Spleen (tissue), 11 donors: Measurements from ENCODE around the gene OR2T5. TPM values are rescaled to one million over a fixed set of nuclear protein-coding genes. Genes with fewer than 3 reads are reported as not detected.
"Not testable (repeated sequence)": the region's sequence is repeated elsewhere in the genome, so short reads cannot be mapped to it uniquely, and the experiment has no call there.

Source experiments
- DNase-seq: peaks from one replicate; pipeline ENCODE4 v3.0.0-alpha.2; 2020
- H3K27ac ChIP-seq, 8 donors: fragments of 200-600 bp; sonication (generic) in 7 of 8; 1 replicate in 4 of 8; 2 replicates in 4 of 8; pipeline versions ENCODE4 v1.5.0 to v1.8.0; 2016 to 2021; ENCODE audit warnings: inconsistent platforms in 4 of 8, mild to moderate bottlenecking in 4 of 8, moderate library complexity in 1 of 8
- H3K27me3 ChIP-seq, 7 donors: fragments of 200-600 bp; sonication (generic) in 6 of 7; replicated peaks in 1 of 7; 1 replicate in 4 of 7; 2 replicates in 3 of 7; pipeline versions ENCODE4 v1.5.0 to v1.8.0; 2016 to 2021; ENCODE audit warnings: inconsistent platforms in 3 of 7, mild to moderate bottlenecking in 1 of 7
- H3K36me3 ChIP-seq, 6 donors: fragments of 200-600 bp; sonication (generic) in 5 of 6; 1 replicate in 4 of 6; 2 replicates in 2 of 6; pipeline versions ENCODE4 v1.5.0 to v1.8.0; 2016 to 2021; ENCODE audit warnings: inconsistent platforms in 2 of 6
- H3K4me1 ChIP-seq, 6 donors: fragments of 200-600 bp; sonication (generic) in 5 of 6; 1 replicate in 3 of 6; 2 replicates in 3 of 6; pipeline versions ENCODE4 v1.5.0 to v1.8.0; 2016 to 2021; ENCODE audit warnings: inconsistent platforms in 3 of 6
- H3K4me3 ChIP-seq, 8 donors: fragments of 200-600 bp; sonication (generic) in 7 of 8; 1 replicate in 4 of 8; 2 replicates in 4 of 8; pipeline versions ENCODE4 v1.5.0 to v1.8.0; 2016 to 2021; ENCODE audit warnings: inconsistent platforms in 4 of 8, mild to moderate bottlenecking in 4 of 8, moderate library complexity in 2 of 8
- H3K9me3 ChIP-seq, 8 donors: fragments of 200-600 bp; sonication (generic) in 7 of 8; 1 replicate in 4 of 8; 2 replicates in 4 of 8; pipeline versions ENCODE4 v1.5.0 to v1.8.0; 2016 to 2021; ENCODE audit warnings: inconsistent platforms in 4 of 8
- CTCF ChIP-seq, 11 experiments: fragments of 200-600 bp in 7 of 11; fragments of 450-650 bp in 4 of 11; sonication (generic) in 4 of 11; IDR thresholded peaks in 8 of 11; conservative IDR thresholded peaks in 3 of 11; 1 replicate in 7 of 11; 2 replicates in 4 of 11; pipeline versions ENCODE4 v1.4.0 to v1.8.0; 2016 to 2021; ENCODE audit warnings: antibody characterized with exemption in 11 of 11, inconsistent platforms in 4 of 11, mild to moderate bottlenecking in 1 of 11
- POLR2A ChIP-seq, 3 donors: fragments of 450-650 bp; IDR thresholded peaks; one replicate each; pipeline ENCODE4 v1.5.1; 2017; ENCODE audit warnings: antibody characterized with exemption in 3 of 3, mild to moderate bottlenecking in 1 of 3
- POLR2AphosphoS5 ChIP-seq, 3 donors: sonication (generic); formaldehyde crosslinking; IDR thresholded peaks; one replicate each; pipeline ENCODE4 v1.5.1; 2017; ENCODE audit warnings: antibody characterized with exemption in 3 of 3
- WGBS, 5 donors: extraction: QIAGEN DNeasy Blood & Tissue Kit in 3 of 5; methylation state at CpG; one replicate each; pipeline versions ENCODE4 v1.1.5 to v1.1.7; 2013 to 2018; 5-methylcytosine and 5-hydroxymethylcytosine counted together
- intact Hi-C: fragments of 100-400 bp; cut with DNase I; formaldehyde crosslinking; loops from one replicate; pipeline ENCODE4 v1.15.0; 2023; ENCODE audit warnings: low total_unique reads
- polyA plus RNA-seq, 3 donors: library from polyadenylated mRNA; stranded (reverse); fragments of 200-250 nt; gene quantifications; one replicate each; pipeline ENCODE4 v1.2.1, GENCODE V29; 2013
- total RNA-seq, 7 donors: library from RNA; depleted of rRNA in 3 of 7; stranded (reverse); fragments of >200 nt in 3 of 7; fragmentation: NEBNext Ultra II Directional in 4 of 7; extraction: Animal tissue kit (Norgen Biotek cat#: 25700) in 4 of 7; gene quantifications; one replicate each; pipeline versions ENCODE4 v1.1.0 to v1.2.1, GENCODE V29; 2016 to 2021
- donor health status: healthy with polysubstance abuse.
- donor health status: DM: no; HTN: no; CAD: no; lungs with moderate emphysema.
- donor health status: DM: no; HTN: no; CAD: no.
- donor health status: Bipolar disorder and iron deficiency.
- donor health status: healthy.
- donor health status: DM: no; HTN: no; CAD: no.
- donor health status: DM: yes; HTN: yes; CAD: no.

Gene OR2T5
- total and polyA plus RNA-seq, 10 donors: not detected

- WGBS, 5 donors: no CpG with 5 or more reads among the region's 2 CpGs
- H3K4me3 ChIP-seq, H3K36me3 ChIP-seq, H3K9me3 ChIP-seq, H3K27ac ChIP-seq, DNase-seq, intact Hi-C loops, H3K27me3 ChIP-seq, H3K4me1 ChIP-seq: not testable (repeated sequence)
Observed at GRCh38 chr1:248507773-248508172, 19.4 kb downstream of the OR2T5 start, which contains the start of gene OR2G6. OR2G6 (plus strand) TSS chr1:248508073; CDS start chr1:248521647, 13,574 bp downstream.

GRCh38 chr1:248510217-248510616 is 21.8 kb downstream of the OR2T5 start:
- H3K4me1 ChIP-seq, H3K4me3 ChIP-seq, H3K9me3 ChIP-seq, H3K36me3 ChIP-seq, H3K27ac ChIP-seq, H3K27me3 ChIP-seq, intact Hi-C loops, DNase-seq: not testable (repeated sequence)

GRCh38 chr1:248521856-248522255 is 33.5 kb downstream of the OR2T5 start:
- Histone ChIP-seq H3K4me3 (no peak overlapping the region), H3K9me3 (peaks cover 0 to 18% (median 9%) of the 10 kb centered on the region in 8 donors), H3K27ac (no peak overlapping the region), H3K4me1 (no peaks in the 10 kb centered on the region), H3K27me3 (no peaks in the 10 kb centered on the region), H3K36me3 (no peaks in the 10 kb centered on the region)
- TF ChIP-seq CTCF (IDR thresholded peaks at IDR 0.05 in 8 of 11, conservative IDR thresholded peaks at IDR 0.05 in 3 of 11): no peak
- no peak for TF ChIP-seq POLR2A (IDR thresholded peaks at IDR 0.05)
- no peak for TF ChIP-seq POLR2AphosphoS5 (IDR thresholded peaks at IDR 0.05)
- DNase-seq: no peak
- intact Hi-C loops: no loop called here
- WGBS, 5 donors: 88 to 92% (median 89%) methylated on average over 12 of the region's 12 CpGs

GRCh38 chr1:248537449-248537848 is 49.1 kb downstream of the OR2T5 start:
- H3K36me3 ChIP-seq, H3K4me1 ChIP-seq, H3K27ac ChIP-seq, H3K4me3 ChIP-seq, H3K27me3 ChIP-seq, DNase-seq, intact Hi-C loops, H3K9me3 ChIP-seq: not testable (repeated sequence)

Other genes with a start within 250 kb of the OR2T5 start
- gene OR2T33, start 210.6 kb upstream of the OR2T5 start, total RNA-seq: not detected
- gene OR2T33, start 210.6 kb upstream of the OR2T5 start, polyA plus RNA-seq: not detected
- not detected for gene OR2T12, start 185.2 kb upstream of the OR2T5 start, total RNA-seq
- gene OR2T12, start 185.2 kb upstream of the OR2T5 start, polyA plus RNA-seq: not detected
- gene OR2M7, start 164.0 kb upstream of the OR2T5 start, total RNA-seq: not detected
- gene OR2M7, start 164.0 kb upstream of the OR2T5 start, polyA plus RNA-seq: not detected
- not detected for gene OR14C36, start 139.8 kb upstream of the OR2T5 start, total RNA-seq
- not detected for gene OR14C36, start 139.8 kb upstream of the OR2T5 start, polyA plus RNA-seq
- gene OR2T4, start 126.9 kb upstream of the OR2T5 start, total RNA-seq: not detected
- gene OR2T4, start 126.9 kb upstream of the OR2T5 start, polyA plus RNA-seq: not detected
- gene OR2T6, start 112.8 kb upstream of the OR2T5 start, total RNA-seq: not detected
- not detected for gene OR2T6, start 112.8 kb upstream of the OR2T5 start, polyA plus RNA-seq
- not detected for gene OR2T1, start 85.5 kb upstream of the OR2T5 start, total RNA-seq
- gene OR2T1, start 85.5 kb upstream of the OR2T5 start, polyA plus RNA-seq: not detected
- gene OR2T2, start 43.0 kb upstream of the OR2T5 start, total RNA-seq: 1 to 10 TPM in 1 of 7 donors, under 1 TPM in 6; 0.26 to 1.0 (median 0.51) TPM
- not detected for gene OR2T2, start 43.0 kb upstream of the OR2T5 start, polyA plus RNA-seq
- gene OR2T3, start 15.2 kb upstream of the OR2T5 start, total RNA-seq: under 1 TPM in 2 of 7 donors, not detected in 5; 0.63 to 0.77 TPM
- not detected for gene OR2T3, start 15.2 kb upstream of the OR2T5 start, polyA plus RNA-seq
- gene OR2G6, start 19.5 kb downstream of the OR2T5 start, total RNA-seq: under 1 TPM; 0.09 to 0.85 (median 0.39) TPM
- not detected for gene OR2G6, start 19.5 kb downstream of the OR2T5 start, polyA plus RNA-seq
- gene OR2T29, start 74.2 kb downstream of the OR2T5 start, total RNA-seq: 1 to 10 TPM in 1 of 7 donors, under 1 TPM in 6; 0.24 to 1.0 (median 0.66) TPM
- gene OR2T29, start 74.2 kb downstream of the OR2T5 start, polyA plus RNA-seq: under 1 TPM in 1 of 3 donors, not detected in 2; 0.07 TPM
- gene OR2T34, start 86.2 kb downstream of the OR2T5 start, total RNA-seq: 1 to 10 TPM in 1 of 7 donors, under 1 TPM in 3, not detected in 3; 0.37 to 2.7 (median 0.81) TPM
- gene OR2T34, start 86.2 kb downstream of the OR2T5 start, polyA plus RNA-seq: not detected
- gene OR2T10, start 109.1 kb downstream of the OR2T5 start, total RNA-seq: 1 to 10 TPM in 3 of 7 donors, under 1 TPM in 3, not detected in 1; 0.12 to 2.8 (median 0.80) TPM
- under 1 TPM in 2 of 3 donors, not detected in 1; 0.03 to 0.20 TPM for gene OR2T10, start 109.1 kb downstream of the OR2T5 start, polyA plus RNA-seq
- 1 to 10 TPM in 4 of 7 donors, under 1 TPM in 2, not detected in 1; 0.21 to 3.6 (median 1.3) TPM for gene OR2T11, start 146.5 kb downstream of the OR2T5 start, total RNA-seq
- gene OR2T11, start 146.5 kb downstream of the OR2T5 start, polyA plus RNA-seq: under 1 TPM in 2 of 3 donors, not detected in 1; 0.02 to 0.06 TPM
- gene OR2T35, start 156.7 kb downstream of the OR2T5 start, total RNA-seq: under 1 TPM in 5 of 7 donors, not detected in 2; 0.19 to 0.68 (median 0.34) TPM
- not detected for gene OR2T35, start 156.7 kb downstream of the OR2T5 start, polyA plus RNA-seq
- not detected for gene OR2T27, start 166.9 kb downstream of the OR2T5 start, total RNA-seq
- not detected for gene OR2T27, start 166.9 kb downstream of the OR2T5 start, polyA plus RNA-seq
- not detected for gene OR14I1, start 214.2 kb downstream of the OR2T5 start, total RNA-seq
- gene OR14I1, start 214.2 kb downstream of the OR2T5 start, polyA plus RNA-seq: not detected